ENCODE measurements around the gene TMEM168.
A peak's percentile ranks its signal among the peaks of the same experiment; 100 is the strongest.

TMEM168 gene

GRCh38 chr7:112792441-112792840 lies 2.2 kb upstream of the TMEM168 start:
- CTCF ChIA-PET = no interaction called here
- POLR2A ChIA-PET = no interaction called here
- no peak for TF ChIP-seq LEF1 (IDR thresholded peaks at IDR 0.05; ENCODE audit: borderline replicate concordance)
- no peak for TF ChIP-seq HDGF (IDR thresholded peaks at IDR 0.05; ENCODE audit: borderline replicate concordance)
- no peak for TF ChIP-seq NFRKB (IDR thresholded peaks at IDR 0.05)
- no peak for TF ChIP-seq BHLHE40 (IDR thresholded peaks at IDR 0.05; ENCODE audit: borderline replicate concordance)
- no peak for TF ChIP-seq ZNF384 (IDR thresholded peaks at IDR 0.05)
- TF ChIP-seq CTBP1 (IDR thresholded peaks at IDR 0.05; ENCODE audit: borderline replicate concordance) = no peak
- no peak for TF ChIP-seq ARNT (IDR thresholded peaks at IDR 0.05)
- no peak for TF ChIP-seq L3MBTL2 (conservative IDR thresholded peaks at IDR 0.05)
- DNase-seq (ENCODE audit: extremely low spot score) = no peak

DNA sequence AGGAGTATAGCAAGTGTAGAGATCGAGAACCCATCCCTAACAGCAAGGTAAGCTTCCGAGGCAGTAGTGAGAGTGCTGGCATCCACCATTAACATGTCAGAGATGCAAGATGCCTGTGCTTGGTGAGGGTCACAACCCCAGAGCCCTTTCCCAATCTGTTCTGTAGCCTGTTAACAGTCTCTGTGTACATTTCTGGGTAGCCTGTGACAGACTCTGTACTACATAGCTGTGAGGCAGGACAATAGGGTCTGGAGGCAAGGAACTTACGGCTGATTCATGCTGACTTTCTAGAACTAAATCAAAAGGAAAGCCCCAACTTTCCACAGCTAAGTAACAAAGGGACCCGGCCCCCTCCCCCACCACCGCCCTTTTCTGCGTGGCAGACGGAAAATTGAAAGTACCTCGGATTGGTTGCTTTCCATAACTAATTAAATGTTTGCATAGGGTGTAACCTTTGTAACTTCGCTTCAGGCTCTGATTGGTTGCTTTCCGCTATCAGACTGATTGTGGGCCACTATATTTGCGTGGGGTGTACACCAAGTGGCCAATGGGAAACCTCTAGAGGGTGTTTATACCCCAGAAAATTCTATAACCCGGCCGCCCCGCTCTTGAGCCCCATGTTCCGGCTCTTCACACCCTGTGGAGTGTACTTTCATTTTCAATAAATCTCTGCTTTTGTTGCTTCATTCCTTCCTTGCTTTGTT lies 1.4 kb upstream of the TMEM168 start:
- TF ChIP-seq FOXM1 (IDR thresholded peaks at IDR 0.05; ENCODE audit: borderline replicate concordance) (no peak), L3MBTL2 (conservative IDR thresholded peaks at IDR 0.05) (no peak), HDGF (IDR thresholded peaks at IDR 0.05; ENCODE audit: borderline replicate concordance) (no peak), FOXK2 (IDR thresholded peaks at IDR 0.05) (no peak), ELF4 (IDR thresholded peaks at IDR 0.05) (no peak), FOXA1 (IDR thresholded peaks at IDR 0.05) (no peak), NFRKB (IDR thresholded peaks at IDR 0.05) (no peak), LEF1 (IDR thresholded peaks at IDR 0.05; ENCODE audit: borderline replicate concordance) (no peak), BHLHE40 (IDR thresholded peaks at IDR 0.05; ENCODE audit: borderline replicate concordance) (no peak), ZNF384 (IDR thresholded peaks at IDR 0.05) (no peak), PKNOX1 (IDR thresholded peaks at IDR 0.05) (no peak), CTBP1 (IDR thresholded peaks at IDR 0.05; ENCODE audit: borderline replicate concordance) (no peak), ARNT (IDR thresholded peaks at IDR 0.05) (no peak), SP1 (IDR thresholded peaks at IDR 0.05) (no peak), SUZ12 (IDR thresholded peaks at IDR 0.05) (no peak), TARDBP (IDR thresholded peaks at IDR 0.05) (no peak)
- CTCF ChIA-PET = no interaction called here

DNA sequence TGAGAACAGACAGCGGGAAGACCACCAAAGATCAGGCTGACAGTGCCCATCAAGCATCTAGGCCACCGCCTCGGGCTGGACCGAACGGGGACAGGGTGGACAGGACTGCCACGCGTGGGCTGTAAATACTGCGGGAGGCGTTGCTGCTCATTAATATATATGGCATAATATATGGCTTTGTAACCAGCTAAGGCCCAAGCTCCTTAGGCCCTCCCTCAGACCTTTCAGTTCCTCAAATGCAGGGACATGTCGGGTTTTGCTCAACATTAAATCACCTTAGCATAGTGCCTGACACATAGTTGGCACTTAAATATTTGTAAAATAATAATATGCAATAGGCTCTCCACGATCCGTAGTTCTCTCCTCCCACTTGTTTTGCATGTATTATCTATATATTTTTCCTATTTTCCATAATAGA lies 402 bp upstream of the TMEM168 start:
- ChIA-PET CTCF (interaction anchor here (1.2 kb wide), 1 partner anchor 9 kb away, joined by 4 read pairs; no protein-coding TSS in a partner anchor), POLR2A (interaction anchor here (1.5 kb wide), 1 partner anchor 12 kb away, joined by 6 read pairs; no protein-coding TSS in a partner anchor)
- no peak for DNase-seq (ENCODE audit: extremely low spot score)
- TF ChIP-seq FOXA1 (IDR thresholded peaks at IDR 0.05) (no peak), PKNOX1 (IDR thresholded peaks at IDR 0.05) (0 out of 2 replicates have a peak, but pooled peaks have one; percentile 43)

More for the DNA sequence above, 1.4 kb upstream of the TMEM168 start:
- POLR2A ChIA-PET = no interaction called here
- DNase-seq (ENCODE audit: extremely low spot score) = no peak

DNA sequence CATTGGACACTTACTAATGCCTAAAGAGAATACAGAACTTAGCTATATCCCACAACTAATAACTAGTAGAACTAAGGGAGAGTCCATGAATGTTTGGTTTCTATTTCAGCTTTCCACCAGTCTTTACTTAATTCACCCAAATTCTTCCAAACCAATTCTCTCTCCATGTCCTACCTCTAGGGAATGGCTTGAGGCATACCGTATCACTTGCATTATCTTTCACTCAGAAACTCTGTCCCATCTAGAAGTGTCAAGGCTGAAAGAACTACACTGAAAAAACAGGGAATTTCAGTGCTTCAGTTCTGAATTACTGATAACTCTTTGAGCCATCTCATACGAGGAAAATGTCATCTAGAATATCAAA lies 758 bp downstream of the TMEM168 start:
- ChIA-PET CTCF (interaction anchor here (1.2 kb wide), 1 partner anchor 10 kb away, joined by 4 read pairs; no protein-coding TSS in a partner anchor), POLR2A (interaction anchor here (0.8 to 1.6 kb wide), 5 partner anchors 10 to 112 kb away, joined by 3 to 8 read pairs (median 4); no protein-coding TSS in a partner anchor)
- DNase-seq (ENCODE audit: extremely low spot score) = no peak
- TF ChIP-seq TARDBP (IDR thresholded peaks at IDR 0.05) (no peak), LEF1 (IDR thresholded peaks at IDR 0.05; ENCODE audit: borderline replicate concordance) (no peak), L3MBTL2 (conservative IDR thresholded peaks at IDR 0.05) (no peak), CTBP1 (IDR thresholded peaks at IDR 0.05; ENCODE audit: borderline replicate concordance) (no peak), ZNF384 (IDR thresholded peaks at IDR 0.05) (no peak), PKNOX1 (IDR thresholded peaks at IDR 0.05) (no peak), HDGF (IDR thresholded peaks at IDR 0.05; ENCODE audit: borderline replicate concordance) (no peak), FOXM1 (IDR thresholded peaks at IDR 0.05; ENCODE audit: borderline replicate concordance) (no peak), ARNT (IDR thresholded peaks at IDR 0.05) (no peak), NFRKB (IDR thresholded peaks at IDR 0.05) (no peak), FOXA1 (IDR thresholded peaks at IDR 0.05) (no peak), SP1 (IDR thresholded peaks at IDR 0.05) (no peak)

GRCh38 chr7:112788778-112789343 lies 1.3 kb downstream of the TMEM168 start:
- TF ChIP-seq FOXK2 (IDR thresholded peaks at IDR 0.05) = no peak
- DNase-seq (ENCODE audit: extremely low spot score) = no peak
- ChIA-PET POLR2A (interaction anchor here (1.6 kb wide), 1 partner anchor 10 kb away, joined by 8 read pairs; no protein-coding TSS in a partner anchor), CTCF (no interaction called here)

DNA sequence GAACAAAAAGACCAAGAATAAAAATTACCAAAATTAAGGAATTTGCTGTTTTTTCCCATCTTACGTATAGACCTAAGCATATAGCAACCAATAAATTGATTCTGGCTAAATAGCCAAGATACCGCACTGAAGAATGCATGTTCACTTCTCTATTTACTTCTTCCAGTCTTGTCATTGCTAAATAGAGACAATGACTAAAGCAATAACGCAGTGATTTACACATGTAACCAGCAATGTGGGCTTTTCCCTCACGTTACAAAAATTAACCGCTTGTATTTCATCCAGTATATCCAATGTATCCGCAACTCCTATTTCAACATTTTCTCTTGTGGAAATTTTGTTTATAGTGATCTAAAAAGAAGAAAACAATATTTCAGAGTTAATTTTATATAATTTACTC lies 5.6 kb downstream of the TMEM168 start:
- DNase-seq (ENCODE audit: extremely low spot score) = no peak
- CTCF ChIA-PET = no interaction called here
- POLR2A ChIA-PET = no interaction called here
- TF ChIP-seq L3MBTL2 (conservative IDR thresholded peaks at IDR 0.05) (no peak), LEF1 (IDR thresholded peaks at IDR 0.05; ENCODE audit: borderline replicate concordance) (no peak), FOXA1 (IDR thresholded peaks at IDR 0.05) (no peak), CTBP1 (IDR thresholded peaks at IDR 0.05; ENCODE audit: borderline replicate concordance) (no peak), FOXM1 (IDR thresholded peaks at IDR 0.05; ENCODE audit: borderline replicate concordance) (no peak), NFRKB (IDR thresholded peaks at IDR 0.05) (no peak), ELF4 (IDR thresholded peaks at IDR 0.05) (no peak), SUZ12 (IDR thresholded peaks at IDR 0.05) (no peak), FOXK2 (IDR thresholded peaks at IDR 0.05) (no peak), BHLHE40 (IDR thresholded peaks at IDR 0.05; ENCODE audit: borderline replicate concordance) (no peak), ARNT (IDR thresholded peaks at IDR 0.05) (no peak)

All from HEK293T (cell line).